GM21723 (cell line): Measurements from ENCODE around the gene IMPDH1.

Source experiments
- ATAC-seq: cut with Tn5 transposase; IDR thresholded peaks from one replicate; pipeline ENCODE4 v1.9.1; 2021; ENCODE audit warnings: mild to moderate bottlenecking, moderate library complexity; ENCODE audit not compliant: unreplicated experiment

The IMPDH1 gene

GRCh38 chr7:128406314-128407232 lies 3.2 kb downstream of the IMPDH1 start:
- ATAC-seq, result no peak

GRCh38 chr7:128405471-128406313 lies 4.1 kb downstream of the IMPDH1 start:
- peak; percentile 22 for ATAC-seq

- no peak for ATAC-seq
Measured at GRCh38 chr7:128404886-128405470, 4.8 kb downstream of the IMPDH1 start.

- ATAC-seq, result no peak
Measured at GRCh38 chr7:128404143-128404681, 5.6 kb downstream of the IMPDH1 start.

- ATAC-seq, result no peak
Measured at GRCh38 chr7:128403676-128404075, 6.1 kb downstream of the IMPDH1 start.

- no peak for ATAC-seq
Measured at GRCh38 chr7:128402356-128402755, 7.4 kb downstream of the IMPDH1 start.

GRCh38 chr7:128400566-128400965 lies 9.2 kb downstream of the IMPDH1 start:
- ATAC-seq, result no peak

- no peak for ATAC-seq
Measured at GRCh38 chr7:128399991-128400390, 9.8 kb downstream of the IMPDH1 start.

GRCh38 chr7:128398841-128399135 lies 11.0 kb downstream of the IMPDH1 start:
- ATAC-seq, result peak; percentile 30

- peak; percentile 62 for ATAC-seq
Measured at GRCh38 chr7:128398016-128398840, 11.6 kb downstream of the IMPDH1 start.

GRCh38 chr7:128396357-128396756 lies 13.4 kb downstream of the IMPDH1 start:
- ATAC-seq, result no peak

GRCh38 chr7:128395748-128396147 lies 14.0 kb downstream of the IMPDH1 start:
- ATAC-seq, result no peak

GRCh38 chr7:128394904-128395496 lies 14.8 kb downstream of the IMPDH1 start:
- ATAC-seq, result no peak

GRCh38 chr7:128393526-128394330 lies 16.1 kb downstream of the IMPDH1 start:
- ATAC-seq, result no peak

- ATAC-seq, result no peak
Measured at GRCh38 chr7:128392446-128393327, 17.1 kb downstream of the IMPDH1 start.

GRCh38 chr7:128391805-128392204 lies 18.0 kb downstream of the IMPDH1 start:
- ATAC-seq, result no peak

GRCh38 chr7:128390871-128391565 lies 18.8 kb downstream of the IMPDH1 start:
- ATAC-seq, result no peak
